Activated T-helper 2 cell treated with anti-CD3 and anti-CD28 coated beads, Interferon-gamma antibody, Interleukin-2, Interleukin-4, amounts not matched to agents 10 μg/mL and 5 μg/mL and 100 μg/mL, durations not matched to agents 14 hours and 24 hours and 36 hours (primary cell): Measurements from ENCODE around the gene SYNJ1. TPM values are rescaled to one million over a fixed set of nuclear protein-coding genes. Genes with fewer than 3 reads are reported as not detected.
"Not testable (repeated sequence)": the region's sequence is repeated elsewhere in the genome, so short reads cannot be mapped to it uniquely, and the experiment has no call there.

Source experiments
- DNase-seq: peaks from one replicate; pipeline ENCODE4 v3.0.0; 2021; ENCODE audit warnings: low spot score
- H3K27ac Mint-ChIP-seq: one replicate; pipeline ENCODE4 v1.8.0; 2021; ENCODE audit warnings: mixed read lengths
- H3K27me3 Mint-ChIP-seq: one replicate; pipeline ENCODE4 v1.8.0; 2021; ENCODE audit warnings: low read depth, mixed read lengths
- H3K36me3 Mint-ChIP-seq: one replicate; pipeline ENCODE4 v1.8.0; 2021; ENCODE audit warnings: low read depth, mixed read lengths
- H3K4me1 Mint-ChIP-seq: one replicate; pipeline ENCODE4 v1.8.0; 2021; ENCODE audit warnings: low read depth, mixed read lengths
- H3K4me3 Mint-ChIP-seq: one replicate; pipeline ENCODE4 v1.8.0; 2021; ENCODE audit warnings: low read depth, mild to moderate bottlenecking, moderate library complexity, mixed read lengths
- H3K9me3 Mint-ChIP-seq: one replicate; pipeline ENCODE4 v1.8.0; 2021; ENCODE audit warnings: mixed read lengths
- intact Hi-C: fragments of 100-400 bp; cut with micrococcal nuclease; formaldehyde crosslinking; loops from one replicate; pipeline ENCODE4 v1.15.1; 2023
- total RNA-seq: library from RNA; stranded (reverse); gene quantifications from 2 replicates; pipeline ENCODE4 v1.2.3, GENCODE V29; 2022

Gene SYNJ1
- total RNA-seq, 1 donor from 2014 or later = 11.8 TPM

- no peak for DNase-seq
- peaks cover 10% of the 10 kb centered on the region for H3K36me3 Mint-ChIP-seq
- intact Hi-C loops = loop anchor here (2.0 to 5.0 kb wide), 5 partner anchors 114 to 881 kb away; partner anchors contain the start of genes PAXBP1, SCAF4, SYNJ1 and URB1
Measured at GRCh38 chr21:32612999-32613337, 114.8 kb downstream of the SYNJ1 start.

GRCh38 chr21:32612075-32612998 lies 115.5 kb downstream of the SYNJ1 start, which contains the start of gene CFAP298:
Gene CFAP298 (minus strand): TSS chr21:32612377. CDS start chr21:32612243, 134 bp downstream.
- Mint-ChIP-seq H3K4me1 (peaks cover 4% of the 10 kb centered on the region), H3K27me3 (peaks cover 2% of the 10 kb centered on the region), H3K9me3 (no peaks in the 10 kb centered on the region), H3K27ac (peak within 1 kb of the TSS; percentile 89), H3K36me3 (peaks cover 16% of the 10 kb centered on the region), H3K4me3 (peak within 1 kb of the TSS; percentile 99)
- peak; percentile 86 for DNase-seq
- intact Hi-C loops = loop anchor here (2.0 to 5.0 kb wide), 5 partner anchors 115 to 880 kb away; partner anchors contain the start of genes PAXBP1, SCAF4, SYNJ1 and URB1

More at GRCh38 chr21:32612999-32613337, 114.8 kb downstream of the SYNJ1 start:
- peaks cover 4% of the 10 kb centered on the region for H3K4me1 Mint-ChIP-seq
- H3K9me3 Mint-ChIP-seq = no peaks in the 10 kb centered on the region
- peak overlapping the region; percentile 99 for H3K4me3 Mint-ChIP-seq
- H3K27ac Mint-ChIP-seq = peak overlapping the region; percentile 89
- peaks cover 3% of the 10 kb centered on the region for H3K27me3 Mint-ChIP-seq

- peak; percentile 24 for DNase-seq
- Mint-ChIP-seq H3K4me1 (peaks cover 4% of the 10 kb centered on the region), H3K4me3 (peak overlapping the region; percentile 99), H3K27me3 (peaks cover 2% of the 10 kb centered on the region), H3K27ac (peak overlapping the region; percentile 89), H3K36me3 (peaks cover 19% of the 10 kb centered on the region), H3K9me3 (no peaks in the 10 kb centered on the region)
- intact Hi-C loops = loop anchor here (5.0 kb wide), 3 partner anchors 116 to 879 kb away; partner anchors contain the start of genes SCAF4, SYNJ1 and URB1
Measured at GRCh38 chr21:32611471-32611997, 116.3 kb downstream of the SYNJ1 start.

GRCh38 chr21:32610940-32611339 lies 116.9 kb downstream of the SYNJ1 start:
- H3K9me3 Mint-ChIP-seq, H3K27ac Mint-ChIP-seq, DNase-seq, H3K4me1 Mint-ChIP-seq, H3K27me3 Mint-ChIP-seq: not testable (repeated sequence)
- H3K4me3 Mint-ChIP-seq = peak overlapping the region; percentile 51
- peaks cover 25% of the 10 kb centered on the region for H3K36me3 Mint-ChIP-seq
- intact Hi-C loops = loop anchor here (5.0 kb wide), 3 partner anchors 116 to 879 kb away; partner anchors contain the start of genes SCAF4, SYNJ1 and URB1

GRCh38 chr21:32608851-32609250 lies 119.0 kb downstream of the SYNJ1 start:
- Mint-ChIP-seq H3K27me3 (no peaks in the 10 kb centered on the region), H3K4me1 (peaks cover 3% of the 10 kb centered on the region), H3K27ac (no peak overlapping the region), H3K4me3 (no peak overlapping the region), H3K36me3 (peaks cover 43% of the 10 kb centered on the region), H3K9me3 (no peaks in the 10 kb centered on the region)
- no peak for DNase-seq
- intact Hi-C loops = no loop called here

GRCh38 chr21:32605469-32605868 lies 122.3 kb downstream of the SYNJ1 start:
- Mint-ChIP-seq H3K27me3 (no peaks in the 10 kb centered on the region), H3K9me3 (no peaks in the 10 kb centered on the region), H3K36me3 (peaks cover 59% of the 10 kb centered on the region), H3K27ac (no peak overlapping the region), H3K4me1 (peaks cover 2% of the 10 kb centered on the region), H3K4me3 (no peak overlapping the region)
- no peak for DNase-seq
- intact Hi-C loops = no loop called here

GRCh38 chr21:32604464-32604863 lies 123.3 kb downstream of the SYNJ1 start:
- DNase-seq = no peak
- H3K4me1 Mint-ChIP-seq = no peaks in the 10 kb centered on the region
- H3K27ac Mint-ChIP-seq = no peak overlapping the region
- H3K9me3 Mint-ChIP-seq = no peaks in the 10 kb centered on the region
- H3K36me3 Mint-ChIP-seq = peaks cover 59% of the 10 kb centered on the region
- no peaks in the 10 kb centered on the region for H3K27me3 Mint-ChIP-seq
- intact Hi-C loops = loop anchor here (5.0 kb wide), 1 partner anchor 37 kb away; no protein-coding TSS in a partner anchor
- no peak overlapping the region for H3K4me3 Mint-ChIP-seq

GRCh38 chr21:32603131-32603530 lies 124.7 kb downstream of the SYNJ1 start:
- Mint-ChIP-seq H3K36me3 (peaks cover 54% of the 10 kb centered on the region), H3K4me1 (no peaks in the 10 kb centered on the region), H3K9me3 (no peaks in the 10 kb centered on the region), H3K27ac (no peak overlapping the region), H3K27me3 (no peaks in the 10 kb centered on the region), H3K4me3 (no peak overlapping the region)
- DNase-seq = no peak
- intact Hi-C loops = loop anchor here (5.0 kb wide), 1 partner anchor 36 kb away; no protein-coding TSS in a partner anchor

- no peaks in the 10 kb centered on the region for H3K9me3 Mint-ChIP-seq
- H3K36me3 Mint-ChIP-seq = peaks cover 47% of the 10 kb centered on the region
- no peak overlapping the region for H3K27ac Mint-ChIP-seq
- intact Hi-C loops = loop anchor here (5.0 kb wide), 1 partner anchor 35 kb away; no protein-coding TSS in a partner anchor
- no peak for DNase-seq
- H3K27me3 Mint-ChIP-seq = no peaks in the 10 kb centered on the region
- H3K4me1 Mint-ChIP-seq = no peaks in the 10 kb centered on the region
- no peak overlapping the region for H3K4me3 Mint-ChIP-seq
Measured at GRCh38 chr21:32602099-32602498, 125.7 kb downstream of the SYNJ1 start.

GRCh38 chr21:32599526-32599925 lies 128.3 kb downstream of the SYNJ1 start:
- intact Hi-C loops = no loop called here
- Mint-ChIP-seq H3K4me3 (no peak overlapping the region), H3K9me3 (no peaks in the 10 kb centered on the region), H3K27ac (no peak overlapping the region), H3K4me1 (peaks cover 3% of the 10 kb centered on the region), H3K27me3 (no peaks in the 10 kb centered on the region), H3K36me3 (peaks cover 27% of the 10 kb centered on the region)
- DNase-seq = no peak

GRCh38 chr21:32599091-32599490 lies 128.7 kb downstream of the SYNJ1 start:
- Mint-ChIP-seq H3K4me3 (no peak overlapping the region), H3K27me3 (no peaks in the 10 kb centered on the region), H3K27ac (no peak overlapping the region), H3K36me3 (peaks cover 23% of the 10 kb centered on the region), H3K9me3 (no peaks in the 10 kb centered on the region), H3K4me1 (peaks cover 3% of the 10 kb centered on the region)
- intact Hi-C loops = no loop called here
- no peak for DNase-seq

GRCh38 chr21:32597205-32597604 lies 130.6 kb downstream of the SYNJ1 start:
- intact Hi-C loops = no loop called here
- Mint-ChIP-seq H3K27ac (no peak overlapping the region), H3K4me1 (peaks cover 3% of the 10 kb centered on the region), H3K36me3 (peaks cover 6% of the 10 kb centered on the region), H3K27me3 (no peaks in the 10 kb centered on the region), H3K9me3 (no peaks in the 10 kb centered on the region), H3K4me3 (no peak overlapping the region)
- DNase-seq = no peak

- Mint-ChIP-seq H3K4me3 (no peak overlapping the region), H3K27ac (no peak overlapping the region), H3K4me1 (peaks cover 3% of the 10 kb centered on the region), H3K9me3 (no peaks in the 10 kb centered on the region), H3K36me3 (peaks cover 4% of the 10 kb centered on the region), H3K27me3 (no peaks in the 10 kb centered on the region)
- intact Hi-C loops = no loop called here
- no peak for DNase-seq
Measured at GRCh38 chr21:32595431-32595830, 132.4 kb downstream of the SYNJ1 start.
